ENCODE results near the gene GABRA4. TPM values are rescaled to one million over a fixed set of nuclear protein-coding genes. Genes with fewer than 3 reads are reported as not detected.

Gene GABRA4
- total RNA-seq, 2 experiments from 2014 or later: not detected

GRCh38 chr4:46944345-46944744 is 49.0 kb downstream of the GABRA4 start:
- ATAC-seq: no peak
- intact Hi-C loops (cut with micrococcal nuclease): no loop called here
- Mint-ChIP-seq H3K36me3 (ENCODE audit: low read depth) (no peaks in the 10 kb centered on the region), H3K4me3 (no peak overlapping the region), H3K27ac (no peak overlapping the region), H3K4me1 (ENCODE audit: low read depth) (no peaks in the 10 kb centered on the region), H3K9me3 (no peaks in the 10 kb centered on the region), H3K27me3 (peaks cover 4% of the 10 kb centered on the region)
- CTCF ChIA-PET: no interaction called here
- no peak for TF ChIP-seq CTCF (IDR thresholded peaks at IDR 0.05)
- DNase-seq: no peak
- POLR2A ChIA-PET: no interaction called here

DNA sequence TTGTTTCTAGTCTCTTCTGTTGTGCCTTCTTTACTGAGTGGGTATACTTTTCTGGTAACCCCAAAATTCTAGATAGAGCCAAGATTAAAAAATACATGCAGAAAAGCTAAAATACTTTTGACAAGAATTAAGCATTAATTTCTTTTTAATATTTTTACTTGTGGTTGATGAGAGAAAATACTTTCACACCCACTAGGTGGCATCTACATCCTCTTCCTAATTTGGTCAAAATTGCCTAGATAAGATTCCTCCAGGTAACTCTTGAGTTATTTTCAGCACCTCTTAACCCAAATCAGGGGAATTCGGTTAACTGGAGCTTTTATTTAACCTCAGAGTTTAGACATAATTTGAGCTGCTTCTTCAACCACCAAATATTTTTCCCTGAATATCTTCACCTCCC is 55.9 kb downstream of the GABRA4 start:
- no peaks in the 10 kb centered on the region for H3K27me3 Mint-ChIP-seq
- H3K36me3 Mint-ChIP-seq (ENCODE audit: low read depth): no peaks in the 10 kb centered on the region
- no peak for TF ChIP-seq CTCF (IDR thresholded peaks at IDR 0.05)
- POLR2A ChIA-PET: no interaction called here
- no peaks in the 10 kb centered on the region for H3K4me1 Mint-ChIP-seq (ENCODE audit: low read depth)
- DNase-seq: no peak
- H3K9me3 Mint-ChIP-seq: no peaks in the 10 kb centered on the region
- ATAC-seq: no peak
- H3K27ac Mint-ChIP-seq: no peak overlapping the region
- CTCF ChIA-PET: interaction anchor here (0.7 to 1.7 kb wide), 3 partner anchors 8 to 198 kb away, joined by 3 to 5 read pairs (median 4); no protein-coding TSS in a partner anchor
- intact Hi-C loops (cut with micrococcal nuclease): loop anchor here (10.0 kb wide), 1 partner anchor 447 kb away; no protein-coding TSS in a partner anchor
- H3K4me3 Mint-ChIP-seq: no peak overlapping the region

DNA sequence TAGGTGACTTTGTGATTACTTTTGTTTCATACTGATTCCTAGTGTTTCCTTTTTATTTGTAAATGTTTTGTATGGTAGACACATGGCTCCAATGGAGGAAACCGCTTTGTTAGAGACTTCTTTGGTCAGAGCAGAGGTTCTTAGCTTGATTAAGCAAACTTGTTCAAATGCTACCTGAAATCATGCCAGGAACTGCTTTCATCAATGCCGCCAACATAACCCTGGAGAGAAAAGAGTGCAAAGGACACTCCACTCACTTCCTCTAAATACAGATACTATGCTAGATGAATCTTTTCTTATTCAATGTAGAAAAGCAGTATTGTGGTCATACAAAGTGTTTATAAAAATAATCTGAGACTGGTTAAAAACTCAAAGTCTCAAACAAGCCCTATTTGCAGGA is 58.7 kb downstream of the GABRA4 start:
- Mint-ChIP-seq H3K27me3 (peaks cover 2% of the 10 kb centered on the region), H3K27ac (no peak overlapping the region), H3K4me1 (ENCODE audit: low read depth) (no peaks in the 10 kb centered on the region), H3K9me3 (no peaks in the 10 kb centered on the region), H3K4me3 (no peak overlapping the region), H3K36me3 (ENCODE audit: low read depth) (no peaks in the 10 kb centered on the region)
- no peak for TF ChIP-seq CTCF (IDR thresholded peaks at IDR 0.05)
- ATAC-seq (no peak), DNase-seq (no peak)
- POLR2A ChIA-PET: no interaction called here
- CTCF ChIA-PET: interaction anchor here (2.0 kb wide), 1 partner anchor 449 kb away, joined by 5 read pairs; no protein-coding TSS in a partner anchor
- intact Hi-C loops (cut with micrococcal nuclease): loop anchor here (10.0 kb wide), 1 partner anchor 450 kb away; no protein-coding TSS in a partner anchor

GRCh38 chr4:46933686-46934085 is 59.7 kb downstream of the GABRA4 start:
- Mint-ChIP-seq H3K27ac (no peak overlapping the region), H3K27me3 (peaks cover 2% of the 10 kb centered on the region), H3K4me1 (ENCODE audit: low read depth) (no peaks in the 10 kb centered on the region), H3K4me3 (no peak overlapping the region), H3K9me3 (no peaks in the 10 kb centered on the region), H3K36me3 (ENCODE audit: low read depth) (no peaks in the 10 kb centered on the region)
- ChIA-PET POLR2A (no interaction called here), CTCF (interaction anchor here (2.0 kb wide), 1 partner anchor 450 kb away, joined by 5 read pairs; no protein-coding TSS in a partner anchor)
- no peak for TF ChIP-seq CTCF (IDR thresholded peaks at IDR 0.05)
- DNase-seq (no peak), ATAC-seq (no peak)
- intact Hi-C loops (cut with micrococcal nuclease): loop anchor here (2.0 to 10.0 kb wide), 2 partner anchors 99 to 451 kb away; no protein-coding TSS in a partner anchor

DNA sequence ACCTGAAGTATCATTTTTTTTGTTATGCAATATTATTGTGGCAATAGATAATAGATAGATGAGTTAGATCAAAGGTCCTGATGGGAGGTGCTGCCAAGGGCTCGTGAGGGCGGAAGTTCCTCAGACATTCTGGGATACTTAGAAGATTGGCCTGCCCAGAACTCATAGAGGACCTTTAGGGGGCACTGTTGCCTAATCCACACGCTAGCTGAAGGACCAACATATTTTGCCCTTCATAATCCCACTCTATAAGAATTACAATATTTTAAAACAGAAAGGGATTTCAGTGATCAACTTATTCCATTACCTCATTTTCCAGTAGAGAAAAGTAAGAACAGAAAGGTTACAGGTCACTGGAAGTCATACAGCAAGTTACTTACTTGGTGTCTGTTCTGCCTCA is 61.4 kb downstream of the GABRA4 start:
- Mint-ChIP-seq H3K4me1 (ENCODE audit: low read depth) (no peaks in the 10 kb centered on the region), H3K36me3 (ENCODE audit: low read depth) (no peaks in the 10 kb centered on the region), H3K27ac (no peak overlapping the region), H3K9me3 (no peaks in the 10 kb centered on the region), H3K27me3 (peaks cover 3% of the 10 kb centered on the region), H3K4me3 (no peak overlapping the region)
- POLR2A ChIA-PET: no interaction called here
- DNase-seq (peak; percentile 43), ATAC-seq (peak; percentile 53)
- TF ChIP-seq CTCF (IDR thresholded peaks at IDR 0.05): peak; percentile 52
- intact Hi-C loops (cut with micrococcal nuclease): loop anchor here (2.0 to 10.0 kb wide), 2 partner anchors 101 to 453 kb away; no protein-coding TSS in a partner anchor
- CTCF ChIA-PET: interaction anchor here (0.7 to 1.9 kb wide), 9 partner anchors 10 to 191 kb away, joined by 3 to 9 read pairs (median 4); no protein-coding TSS in a partner anchor

Measured in activated CD8-positive, alpha-beta T cell treated with anti-CD3 and anti-CD28 coated beads for 36 hours (primary cell).